ENCODE results near the gene UGGT1. TPM values are rescaled to one million over a fixed set of nuclear protein-coding genes. Genes with fewer than 3 reads are reported as not detected.

Gene UGGT1
- total RNA-seq, 1 donor from 2014 or later, result 102 TPM

- no peaks in the 10 kb centered on the region for H3K4me1 Mint-ChIP-seq (ENCODE audit: unreplicated experiment)
- no peaks in the 10 kb centered on the region for H3K36me3 Mint-ChIP-seq (ENCODE audit: low read depth, unreplicated experiment)
- no peak overlapping the region for H3K27ac Mint-ChIP-seq (ENCODE audit: unreplicated experiment)
- H3K9me3 Mint-ChIP-seq (ENCODE audit: unreplicated experiment), result no peaks in the 10 kb centered on the region
- H3K27me3 Mint-ChIP-seq (ENCODE audit: unreplicated experiment), result no peaks in the 10 kb centered on the region
- TF ChIP-seq CTCF (IDR thresholded peaks at IDR 0.05; ENCODE audit: unreplicated experiment), result no peak
- no peak for DNase-seq (ENCODE audit: low spot score)
- H3K4me3 Mint-ChIP-seq (ENCODE audit: unreplicated experiment), result no peak overlapping the region
These were observed 36.7 kb upstream of the UGGT1 start for GRCh38 chr2:128054104-128054885.

GRCh38 chr2:128057334-128057733 is 33.7 kb upstream of the UGGT1 start:
- Mint-ChIP-seq H3K27ac (ENCODE audit: unreplicated experiment) (no peak overlapping the region), H3K4me3 (ENCODE audit: unreplicated experiment) (no peak overlapping the region), H3K4me1 (ENCODE audit: unreplicated experiment) (no peaks in the 10 kb centered on the region), H3K9me3 (ENCODE audit: unreplicated experiment) (no peaks in the 10 kb centered on the region), H3K36me3 (ENCODE audit: low read depth, unreplicated experiment) (no peaks in the 10 kb centered on the region), H3K27me3 (ENCODE audit: unreplicated experiment) (no peaks in the 10 kb centered on the region)
- TF ChIP-seq CTCF (IDR thresholded peaks at IDR 0.05; ENCODE audit: unreplicated experiment), result no peak
- no peak for DNase-seq (ENCODE audit: low spot score)

- no peaks in the 10 kb centered on the region for H3K27me3 Mint-ChIP-seq (ENCODE audit: unreplicated experiment)
- H3K36me3 Mint-ChIP-seq (ENCODE audit: low read depth, unreplicated experiment), result no peaks in the 10 kb centered on the region
- H3K4me1 Mint-ChIP-seq (ENCODE audit: unreplicated experiment), result no peaks in the 10 kb centered on the region
- no peaks in the 10 kb centered on the region for H3K9me3 Mint-ChIP-seq (ENCODE audit: unreplicated experiment)
- DNase-seq (ENCODE audit: low spot score), result no peak
- H3K27ac Mint-ChIP-seq (ENCODE audit: unreplicated experiment), result no peak overlapping the region
- TF ChIP-seq CTCF (IDR thresholded peaks at IDR 0.05; ENCODE audit: unreplicated experiment), result no peak
- no peak overlapping the region for H3K4me3 Mint-ChIP-seq (ENCODE audit: unreplicated experiment)
These were observed 32.9 kb upstream of the UGGT1 start for GRCh38 chr2:128058114-128058513.

GRCh38 chr2:128062571-128062970 is 28.4 kb upstream of the UGGT1 start:
- Mint-ChIP-seq H3K27ac (ENCODE audit: unreplicated experiment) (no peak overlapping the region), H3K4me3 (ENCODE audit: unreplicated experiment) (no peak overlapping the region), H3K36me3 (ENCODE audit: low read depth, unreplicated experiment) (no peaks in the 10 kb centered on the region), H3K27me3 (ENCODE audit: unreplicated experiment) (peaks cover 1% of the 10 kb centered on the region), H3K9me3 (ENCODE audit: unreplicated experiment) (no peaks in the 10 kb centered on the region), H3K4me1 (ENCODE audit: unreplicated experiment) (no peaks in the 10 kb centered on the region)
- DNase-seq (ENCODE audit: low spot score), result no peak
- TF ChIP-seq CTCF (IDR thresholded peaks at IDR 0.05; ENCODE audit: unreplicated experiment), result no peak

GRCh38 chr2:128064353-128064752 is 26.6 kb upstream of the UGGT1 start:
- H3K4me3 Mint-ChIP-seq (ENCODE audit: unreplicated experiment), result no peak overlapping the region
- no peaks in the 10 kb centered on the region for H3K9me3 Mint-ChIP-seq (ENCODE audit: unreplicated experiment)
- DNase-seq (ENCODE audit: low spot score), result no peak
- H3K4me1 Mint-ChIP-seq (ENCODE audit: unreplicated experiment), result no peaks in the 10 kb centered on the region
- H3K27me3 Mint-ChIP-seq (ENCODE audit: unreplicated experiment), result peaks cover 1% of the 10 kb centered on the region
- H3K36me3 Mint-ChIP-seq (ENCODE audit: low read depth, unreplicated experiment), result no peaks in the 10 kb centered on the region
- no peak overlapping the region for H3K27ac Mint-ChIP-seq (ENCODE audit: unreplicated experiment)
- TF ChIP-seq CTCF (IDR thresholded peaks at IDR 0.05; ENCODE audit: unreplicated experiment), result no peak
